ENCODE results near the gene ADSL.

GRCh38 chr22:40406063-40406890, 60.0 kb downstream of the ADSL start:
- TF ChIP-seq CTCF (IDR thresholded peaks at IDR 0.05) (no peak), POLR2AphosphoS5 (IDR thresholded peaks at IDR 0.05) (no peak)
